Measurements from ENCODE around the gene ZPLD1.
A peak's percentile ranks its signal among the peaks of the same experiment; 100 is the strongest.

Gene ZPLD1

GRCh38 chr3:102476198-102476597 lies 41.4 kb downstream of the ZPLD1 start:
- TF ChIP-seq CTCF (IDR thresholded peaks at IDR 0.05) = no peak
- TF ChIP-seq ZFX (IDR thresholded peaks at IDR 0.05; ENCODE audit: borderline replicate concordance) = no peak

GRCh38 chr3:102478160-102478559 lies 43.3 kb downstream of the ZPLD1 start:
- TF ChIP-seq ZFX (IDR thresholded peaks at IDR 0.05; ENCODE audit: borderline replicate concordance) = no peak
- no peak for TF ChIP-seq CTCF (IDR thresholded peaks at IDR 0.05)
- H3K27ac ChIP-seq = peak overlapping the region; percentile 85

More at GRCh38 chr3:102476198-102476597, 41.4 kb downstream of the ZPLD1 start:
- H3K27ac ChIP-seq = peak overlapping the region; percentile 85

- H3K27ac ChIP-seq = peak overlapping the region; percentile 85; the same call in 1 of the 2 replicates
- TF ChIP-seq ZFX (IDR thresholded peaks at IDR 0.05; ENCODE audit: borderline replicate concordance) (no peak), CTCF (IDR thresholded peaks at IDR 0.05) (no peak)
Observed at GRCh38 chr3:102480139-102480538, 45.3 kb downstream of the ZPLD1 start.

- H3K27ac ChIP-seq = no peak overlapping the region
- TF ChIP-seq CTCF (IDR thresholded peaks at IDR 0.05) = no peak
- TF ChIP-seq ZFX (IDR thresholded peaks at IDR 0.05; ENCODE audit: borderline replicate concordance) = no peak
Observed at GRCh38 chr3:102481050-102481449, 46.2 kb downstream of the ZPLD1 start.

- no peak overlapping the region for H3K27ac ChIP-seq
- no peak for TF ChIP-seq ZFX (IDR thresholded peaks at IDR 0.05; ENCODE audit: borderline replicate concordance)
- no peak for TF ChIP-seq CTCF (IDR thresholded peaks at IDR 0.05)
Observed at GRCh38 chr3:102483556-102483955, 48.7 kb downstream of the ZPLD1 start.

- no peak overlapping the region for H3K27ac ChIP-seq
- TF ChIP-seq ZFX (IDR thresholded peaks at IDR 0.05; ENCODE audit: borderline replicate concordance) (no peak), CTCF (IDR thresholded peaks at IDR 0.05) (no peak)
Observed at GRCh38 chr3:102484363-102484762, 49.5 kb downstream of the ZPLD1 start.

GRCh38 chr3:102485701-102486100 lies 50.9 kb downstream of the ZPLD1 start:
- TF ChIP-seq CTCF (IDR thresholded peaks at IDR 0.05) (no peak), ZFX (IDR thresholded peaks at IDR 0.05; ENCODE audit: borderline replicate concordance) (no peak)
- no peak overlapping the region for H3K27ac ChIP-seq
